HG03565 (cell line): ENCODE measurements around the gene GFOD1.

Experiments
- ATAC-seq: cut with Tn5 transposase; IDR thresholded peaks from one replicate; pipeline ENCODE4 v1.9.1; 2021; ENCODE audit warnings: mild to moderate bottlenecking, moderate library complexity; ENCODE audit not compliant: unreplicated experiment

The GFOD1 gene, protein sequence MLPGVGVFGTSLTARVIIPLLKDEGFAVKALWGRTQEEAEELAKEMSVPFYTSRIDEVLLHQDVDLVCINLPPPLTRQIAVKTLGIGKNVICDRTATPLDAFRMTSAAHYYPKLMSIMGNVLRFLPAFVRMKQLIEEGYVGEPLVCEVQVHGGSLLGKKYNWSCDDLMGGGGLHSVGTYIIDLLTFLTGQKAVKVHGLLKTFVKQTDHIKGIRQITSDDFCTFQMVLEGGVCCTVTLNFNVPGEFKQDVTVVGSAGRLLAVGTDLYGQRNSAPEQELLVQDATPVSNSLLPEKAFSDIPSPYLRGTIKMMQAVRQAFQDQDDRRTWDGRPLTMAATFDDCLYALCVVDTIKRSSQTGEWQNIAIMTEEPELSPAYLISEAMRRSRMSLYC

DNA sequence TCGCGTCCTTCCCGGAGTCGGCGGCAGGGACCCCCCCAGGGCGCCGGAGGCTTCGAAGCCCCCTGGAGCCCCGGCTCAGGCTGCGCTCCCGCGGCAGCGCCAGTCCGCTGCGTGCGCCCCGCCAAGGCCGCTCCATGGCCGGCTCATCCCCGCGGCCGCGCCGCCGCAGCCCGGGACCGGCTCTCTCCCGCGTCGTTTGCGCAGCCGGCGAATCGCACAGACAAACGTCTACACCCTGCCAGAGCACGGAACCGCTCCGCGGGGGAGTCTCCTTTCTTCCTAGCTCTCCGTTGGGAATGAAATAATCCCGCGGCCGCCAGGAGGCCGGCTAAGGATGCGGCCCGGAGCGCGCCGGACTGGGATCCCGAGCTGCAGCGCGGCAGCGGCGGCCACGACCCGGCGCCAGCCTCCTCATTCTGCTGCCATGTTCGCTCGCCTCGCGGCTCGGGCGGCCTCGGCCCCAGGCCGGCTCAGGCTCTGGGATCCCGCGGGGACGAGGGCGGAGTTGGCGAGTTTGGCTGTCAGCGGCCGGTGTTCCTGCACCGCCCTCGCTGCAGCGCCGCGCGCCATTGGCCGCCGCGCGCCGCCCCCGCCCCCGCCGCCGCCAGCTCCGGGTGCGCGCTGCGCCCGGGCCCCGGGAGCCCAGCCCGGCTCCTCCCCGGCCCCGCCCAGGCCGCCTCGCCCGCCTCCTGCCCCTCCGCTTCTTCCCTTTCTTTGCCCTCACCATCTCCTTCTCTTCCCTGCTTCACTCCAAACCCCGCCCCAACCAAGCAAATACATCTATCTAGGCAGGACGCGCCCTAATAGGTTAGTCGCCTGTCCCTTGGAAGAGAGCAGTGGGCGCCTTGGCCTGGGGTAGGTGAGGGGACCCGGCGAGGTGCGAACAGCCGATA is at the start of gene GFOD1:
Gene GFOD1, minus strand, starts transcription at position 479 of the 893 bp plus-strand sequence. CDS start 710 bp downstream, outside the sequence.
- ATAC-seq = peak; percentile 67

DNA sequence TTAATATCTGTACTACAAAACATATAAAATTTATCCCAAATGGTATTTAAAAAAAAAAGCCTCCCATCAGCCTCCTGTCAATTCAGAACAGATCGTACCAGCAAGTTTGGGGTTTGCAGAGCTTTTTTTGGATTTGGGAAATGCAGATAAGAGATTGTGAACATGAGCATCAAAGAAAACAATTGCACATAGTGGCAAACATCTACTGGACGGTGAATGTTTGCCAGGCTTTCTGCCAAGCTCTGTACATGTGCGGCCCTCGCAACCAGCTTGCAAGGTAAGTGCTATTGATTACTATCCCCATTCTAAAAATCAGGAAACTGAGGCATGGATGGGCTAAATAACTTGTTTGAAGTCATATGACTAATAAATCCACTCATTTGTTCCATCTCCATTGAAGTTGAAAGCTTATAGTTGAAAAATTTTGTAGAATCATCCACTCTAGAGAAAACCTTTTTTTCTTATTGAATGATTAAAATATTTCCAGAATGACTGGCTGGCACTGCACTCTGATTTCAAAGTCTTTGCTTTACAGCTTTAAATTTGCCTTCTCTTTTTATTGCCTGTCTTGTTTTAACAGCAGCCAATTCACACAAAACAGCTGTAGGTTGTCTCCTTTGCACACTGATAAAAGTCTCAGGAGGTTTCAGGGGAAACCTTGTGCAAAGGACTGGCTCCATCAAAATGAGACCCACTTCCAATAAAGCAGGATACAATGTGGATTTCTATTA is 49.6 kb upstream of the GFOD1 start:
- no peak for ATAC-seq

DNA sequence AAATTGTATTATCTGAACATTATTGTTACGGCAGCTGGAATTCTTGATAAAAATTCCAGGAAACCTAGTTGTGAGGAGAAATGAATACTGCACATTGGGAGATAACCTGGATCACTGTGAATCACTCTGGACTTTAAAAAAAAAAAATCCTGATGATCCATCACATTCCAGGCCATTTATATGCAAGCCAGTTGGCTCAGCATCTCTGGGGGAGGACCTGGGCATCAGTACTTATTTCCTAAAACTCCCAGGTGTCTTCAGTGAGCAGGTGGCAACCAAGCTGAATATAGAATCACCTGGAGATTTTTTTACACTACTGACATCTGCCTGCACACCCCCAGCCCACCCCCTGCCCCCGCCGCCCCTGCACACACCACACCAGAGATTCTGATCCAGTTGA is 47.9 kb upstream of the GFOD1 start:
- no peak for ATAC-seq

DNA sequence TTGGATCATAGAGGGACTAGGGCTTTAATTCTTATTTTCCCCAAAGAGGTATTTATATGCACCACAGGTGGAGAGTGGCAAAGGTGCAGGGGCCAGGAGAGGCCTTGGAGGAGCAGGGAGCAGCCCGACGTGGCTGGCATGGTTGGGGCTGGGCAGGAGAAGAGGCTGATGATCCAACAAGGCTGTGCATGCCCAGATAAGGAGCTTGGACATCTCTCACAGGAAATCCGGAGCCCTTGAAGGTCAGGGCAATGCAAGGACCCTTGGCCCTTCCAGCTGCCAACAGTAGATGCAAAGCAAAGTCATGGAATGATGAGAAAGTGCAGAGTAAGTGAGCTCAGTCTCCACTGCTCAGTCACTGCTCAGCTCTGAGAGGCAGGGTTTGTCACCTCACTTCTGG is 47.1 kb upstream of the GFOD1 start:
- no peak for ATAC-seq

DNA sequence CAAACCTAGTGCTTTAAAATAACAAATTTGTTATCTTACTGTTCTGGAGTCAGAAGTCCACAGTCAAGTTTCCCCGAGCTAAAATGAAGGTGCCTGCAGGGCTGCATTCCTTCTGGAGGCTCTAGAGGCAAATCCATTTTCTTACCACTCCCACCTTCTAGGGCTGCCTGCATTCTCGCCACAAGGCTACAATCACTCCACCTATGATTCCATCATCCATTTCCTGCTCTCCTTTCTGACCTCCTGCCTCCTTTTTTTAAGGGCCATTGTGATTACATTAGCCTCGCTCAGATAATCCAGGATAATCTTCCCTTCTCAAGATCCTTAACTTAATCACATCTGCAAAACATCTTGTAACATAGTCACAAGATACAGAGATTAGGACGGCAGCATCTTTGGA is 44.6 kb upstream of the GFOD1 start:
- ATAC-seq = no peak

DNA sequence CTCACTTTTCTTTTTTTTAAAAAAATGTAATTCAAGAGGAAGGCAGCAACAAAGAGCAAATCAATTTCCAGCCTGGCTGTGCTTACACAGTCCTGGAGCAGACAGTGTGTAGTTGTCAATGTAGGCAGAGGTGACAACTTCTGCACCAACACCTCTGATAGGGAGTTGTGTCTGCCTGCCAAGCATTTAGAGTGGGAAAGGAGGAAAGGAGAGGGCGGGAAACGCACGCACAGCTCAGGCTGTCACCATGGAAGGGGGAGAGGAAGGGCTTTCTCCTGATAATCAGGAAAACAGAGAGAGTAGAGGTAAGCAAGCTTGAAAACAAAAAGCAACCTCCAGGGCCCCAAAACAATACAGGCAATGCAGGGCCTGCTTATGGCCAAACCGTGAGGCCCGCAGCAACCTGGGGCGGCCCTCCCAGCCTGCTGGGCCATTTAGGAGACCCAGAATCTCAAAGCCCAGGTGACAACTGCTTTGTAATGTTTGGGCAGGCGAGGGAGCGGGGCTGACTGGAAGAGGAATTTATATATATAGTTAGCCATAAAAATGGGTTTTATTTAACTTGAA is 41.5 kb upstream of the GFOD1 start:
- no peak for ATAC-seq

DNA sequence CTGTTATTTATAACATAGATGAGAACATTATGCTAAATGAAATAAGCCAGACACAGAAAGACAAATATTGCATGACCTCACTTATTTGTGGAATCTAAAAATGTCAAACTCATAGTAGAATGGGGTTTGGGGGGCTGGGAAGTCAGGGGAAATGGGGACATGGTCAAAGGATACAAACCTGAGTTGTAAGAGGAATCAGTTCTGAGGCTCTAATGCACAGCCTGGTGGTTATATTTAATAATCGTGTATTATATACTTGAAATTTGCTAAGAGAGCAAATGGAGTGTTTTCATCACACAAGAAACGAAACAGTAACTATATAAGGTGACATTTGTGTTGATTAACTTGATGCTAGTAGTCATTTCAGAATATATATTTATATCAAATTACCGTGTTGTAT is 40.8 kb upstream of the GFOD1 start:
- ATAC-seq = no peak

DNA sequence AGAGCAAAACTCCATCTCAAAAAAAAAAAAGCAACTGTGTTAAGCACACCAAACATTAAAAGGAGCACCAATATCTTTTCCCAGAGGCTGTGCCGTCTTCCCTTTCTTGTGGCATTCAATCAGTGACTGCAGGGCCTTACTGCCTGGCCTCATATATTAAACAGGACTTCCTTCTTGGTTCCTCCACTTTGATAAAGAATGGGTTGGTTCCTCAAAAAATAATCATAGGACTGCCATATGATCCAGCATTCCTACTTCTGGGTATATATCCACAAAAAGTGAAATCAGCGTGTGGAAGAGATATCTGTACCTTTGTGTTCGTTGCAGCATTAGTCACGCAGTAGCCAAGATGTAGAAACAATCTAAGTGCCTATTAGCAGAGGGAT is 40.3 kb upstream of the GFOD1 start:
- ATAC-seq = no peak

DNA sequence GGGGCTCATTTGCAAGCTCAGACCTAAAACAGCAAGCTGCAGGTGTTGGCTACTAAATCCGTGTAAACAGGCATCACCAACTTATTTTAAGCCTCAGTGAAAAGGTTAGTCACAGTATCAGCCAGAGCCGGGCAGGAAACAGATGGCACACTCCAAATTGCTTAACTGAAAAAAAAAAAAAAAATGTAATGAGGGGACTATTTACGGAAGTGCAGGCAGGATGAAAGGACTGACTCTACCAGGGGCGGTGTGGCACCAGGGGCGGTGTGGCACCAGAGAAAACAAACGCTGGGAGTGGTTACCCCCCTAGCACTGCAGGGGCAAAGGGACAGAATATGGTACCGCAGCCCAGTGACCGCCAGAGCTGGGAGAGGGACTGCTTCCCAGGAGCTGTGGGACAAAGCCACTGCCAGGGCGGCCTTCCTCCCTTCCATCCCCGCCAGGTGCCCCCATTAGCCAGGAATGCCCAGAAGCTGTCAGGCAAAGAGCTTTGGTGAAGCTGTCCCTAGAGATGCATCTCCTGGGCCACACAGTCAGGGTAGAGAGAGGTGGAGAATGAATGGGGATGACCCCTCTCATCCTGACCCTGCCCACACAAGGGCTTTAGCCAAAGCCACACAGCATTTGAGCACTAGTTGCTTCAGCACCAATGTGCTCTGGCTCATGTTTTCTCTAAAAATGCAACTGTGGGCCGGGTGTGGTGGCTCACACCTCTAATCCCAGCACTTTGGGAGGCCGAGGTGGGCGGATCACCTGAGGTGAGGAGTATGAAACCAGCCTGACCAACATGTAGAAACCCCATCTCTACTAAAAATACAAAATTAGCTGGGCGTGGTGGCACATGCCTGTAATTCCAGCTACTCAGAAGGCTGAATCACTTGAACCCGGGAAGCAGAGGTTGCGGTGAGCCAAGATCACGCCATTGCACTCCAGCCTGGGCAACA is 39.6 kb upstream of the GFOD1 start:
- ATAC-seq = no peak

DNA sequence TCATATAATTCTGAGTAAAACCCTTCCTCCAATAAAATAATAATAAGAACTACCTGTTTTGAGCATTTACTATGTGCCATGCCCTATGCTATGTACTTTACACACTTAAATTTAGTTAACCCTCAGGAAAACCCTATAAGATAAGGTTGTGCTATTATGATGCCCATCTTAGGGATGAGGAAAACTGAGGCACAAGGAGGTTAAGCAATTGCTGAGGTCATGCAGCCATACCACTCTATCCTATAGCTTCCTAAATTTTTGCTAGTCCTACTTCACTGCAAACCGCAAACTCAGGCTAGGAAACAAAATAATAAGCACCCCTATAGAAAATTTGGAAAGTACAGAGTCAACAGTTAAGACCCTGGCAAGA is 38.9 kb upstream of the GFOD1 start:
- no peak for ATAC-seq

DNA sequence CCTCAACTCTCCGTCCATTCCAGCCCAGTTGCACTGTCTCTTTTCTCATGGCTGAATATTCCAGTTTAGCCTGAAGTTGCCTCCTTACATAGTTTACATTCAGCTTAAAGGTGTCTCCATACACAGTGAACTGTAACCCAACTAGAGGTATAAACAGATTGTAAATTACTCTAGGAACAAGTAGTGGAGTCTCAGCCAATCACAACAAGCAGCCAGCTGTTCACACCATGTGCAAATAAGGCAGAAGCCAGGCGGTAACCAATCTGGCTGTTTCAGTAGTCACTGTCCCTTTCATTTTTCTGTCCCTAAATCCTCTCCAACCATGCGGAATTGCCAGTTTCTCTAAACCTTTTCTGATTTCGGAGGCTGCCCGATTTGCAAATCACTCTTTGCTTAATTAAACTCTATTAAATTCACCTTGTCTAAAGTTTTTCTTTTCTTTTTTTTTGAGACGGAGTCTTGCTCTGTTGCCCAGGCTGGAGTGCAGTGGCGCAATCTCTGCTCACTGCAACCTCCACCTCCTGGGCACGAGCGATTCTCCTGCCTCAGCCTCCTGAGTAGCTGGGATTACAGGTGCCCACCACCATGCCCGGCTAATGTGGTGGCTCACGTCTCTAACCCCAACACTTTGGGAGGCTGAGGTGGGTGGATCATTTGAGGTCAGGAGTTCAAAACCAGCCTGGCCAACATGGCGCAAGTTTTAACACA is 37.6 kb upstream of the GFOD1 start:
- ATAC-seq = no peak

DNA sequence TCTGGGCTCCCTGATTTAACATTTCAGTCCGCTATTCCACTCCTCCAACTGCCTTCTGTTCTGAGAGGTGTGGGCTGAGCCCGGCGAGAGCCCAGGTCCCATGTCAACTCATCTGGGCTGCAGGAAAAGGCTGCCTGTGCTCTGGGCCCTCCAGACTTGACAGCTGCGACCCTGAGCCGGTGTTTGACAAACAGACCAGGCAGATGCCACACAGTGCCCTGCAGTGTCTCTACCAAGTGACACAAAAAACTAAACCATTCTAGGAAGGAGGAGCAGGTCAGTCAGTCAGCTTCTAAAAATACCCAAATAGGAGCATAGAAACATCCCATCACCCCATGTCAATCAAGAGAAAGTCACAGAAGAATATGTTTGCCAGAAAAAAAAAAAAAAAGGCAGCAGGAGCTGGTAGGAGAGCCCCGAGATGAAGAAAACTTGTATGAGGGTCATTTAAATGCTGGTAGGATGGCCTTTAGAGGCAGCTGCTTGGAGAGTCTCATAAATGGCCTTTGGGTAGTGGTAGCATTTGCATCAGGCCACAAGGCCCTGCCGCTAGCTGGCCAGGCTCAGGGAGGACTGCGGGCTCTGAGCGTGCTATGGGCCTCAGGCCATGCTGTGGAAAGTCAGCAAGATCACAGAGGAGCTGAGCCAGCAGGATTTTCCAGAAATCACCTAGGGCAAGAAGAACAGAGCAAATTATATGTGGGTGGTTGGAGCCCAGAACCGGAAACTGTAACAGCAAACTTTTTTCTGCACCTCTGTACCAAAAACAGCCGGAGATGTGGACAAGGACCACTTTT is 36.6 kb upstream of the GFOD1 start:
- no peak for ATAC-seq

DNA sequence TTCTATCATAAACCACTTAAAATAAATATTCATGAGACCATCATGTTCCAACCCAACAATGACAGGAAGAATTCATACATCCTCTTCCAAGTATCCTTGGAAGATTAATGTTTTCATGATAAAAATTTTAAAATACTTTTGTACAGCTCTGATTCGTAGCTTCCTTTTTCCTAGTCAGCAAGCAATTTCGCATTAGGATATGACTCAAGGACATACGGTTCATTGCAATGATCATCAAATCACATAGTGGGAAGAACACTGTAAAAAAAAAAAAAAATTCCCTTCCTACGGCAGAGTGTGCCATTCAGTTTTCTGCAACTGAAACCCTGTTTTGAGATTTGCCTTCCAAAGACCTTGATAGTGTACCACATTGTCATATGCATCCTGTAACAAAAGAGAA is 35.3 kb upstream of the GFOD1 start:
- ATAC-seq = no peak

DNA sequence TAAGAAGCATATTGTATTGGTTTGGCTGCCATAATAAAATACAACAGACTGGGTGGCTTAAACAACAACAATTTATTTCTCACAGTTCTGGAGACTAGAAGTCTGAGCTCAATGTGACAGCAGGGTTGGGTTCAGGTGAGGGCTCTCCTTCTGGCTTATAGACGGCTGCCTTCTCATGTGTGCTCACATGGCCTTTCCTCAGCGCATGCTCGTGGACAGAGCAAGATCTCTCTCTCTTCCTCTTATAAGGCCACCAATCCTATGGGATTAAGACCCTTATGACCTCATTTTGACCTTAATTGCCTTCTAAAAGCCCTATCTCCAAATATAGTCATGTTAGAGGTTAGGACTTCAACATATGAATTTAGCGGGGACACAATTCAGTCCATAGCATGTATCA is 32.4 kb upstream of the GFOD1 start:
- ATAC-seq = no peak

DNA sequence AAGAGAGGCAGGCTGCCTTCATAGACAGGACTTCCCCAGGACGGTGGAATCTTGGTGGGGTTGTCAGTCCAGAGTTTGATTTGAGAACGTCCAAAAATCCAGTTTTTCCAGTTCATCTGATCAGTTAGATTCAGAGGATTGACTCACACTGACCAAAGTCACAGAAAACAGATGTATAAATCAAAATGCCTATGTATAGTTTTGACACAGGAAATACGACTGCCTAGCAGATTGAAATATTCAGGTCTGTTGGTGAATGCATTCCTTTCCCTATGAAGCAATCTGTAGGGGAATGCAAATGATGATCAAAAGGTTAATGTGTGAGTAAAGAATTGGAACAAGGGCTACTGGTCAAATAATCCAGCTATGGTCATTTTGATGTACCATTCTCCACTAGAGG is 29.7 kb upstream of the GFOD1 start:
- ATAC-seq = no peak

DNA sequence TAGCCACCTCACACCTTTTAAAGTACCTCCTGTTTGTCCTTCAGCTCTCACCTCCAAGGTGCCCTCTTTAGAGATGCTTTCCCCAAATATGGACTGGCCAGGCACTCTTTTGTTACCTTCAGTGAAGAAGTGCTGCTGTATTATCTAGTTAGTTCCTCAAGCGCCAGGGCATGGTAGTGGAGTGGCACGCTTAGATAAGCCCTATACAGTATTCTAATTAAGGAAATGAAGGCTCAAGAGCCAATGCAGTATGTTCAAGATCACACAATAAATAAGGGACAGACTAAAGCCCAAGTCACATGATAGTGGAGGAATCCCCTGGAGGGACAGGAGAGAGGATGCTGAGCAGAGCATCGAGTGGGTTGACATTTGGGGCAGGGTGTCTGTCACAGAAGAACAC is 28.5 kb upstream of the GFOD1 start:
- no peak for ATAC-seq

DNA sequence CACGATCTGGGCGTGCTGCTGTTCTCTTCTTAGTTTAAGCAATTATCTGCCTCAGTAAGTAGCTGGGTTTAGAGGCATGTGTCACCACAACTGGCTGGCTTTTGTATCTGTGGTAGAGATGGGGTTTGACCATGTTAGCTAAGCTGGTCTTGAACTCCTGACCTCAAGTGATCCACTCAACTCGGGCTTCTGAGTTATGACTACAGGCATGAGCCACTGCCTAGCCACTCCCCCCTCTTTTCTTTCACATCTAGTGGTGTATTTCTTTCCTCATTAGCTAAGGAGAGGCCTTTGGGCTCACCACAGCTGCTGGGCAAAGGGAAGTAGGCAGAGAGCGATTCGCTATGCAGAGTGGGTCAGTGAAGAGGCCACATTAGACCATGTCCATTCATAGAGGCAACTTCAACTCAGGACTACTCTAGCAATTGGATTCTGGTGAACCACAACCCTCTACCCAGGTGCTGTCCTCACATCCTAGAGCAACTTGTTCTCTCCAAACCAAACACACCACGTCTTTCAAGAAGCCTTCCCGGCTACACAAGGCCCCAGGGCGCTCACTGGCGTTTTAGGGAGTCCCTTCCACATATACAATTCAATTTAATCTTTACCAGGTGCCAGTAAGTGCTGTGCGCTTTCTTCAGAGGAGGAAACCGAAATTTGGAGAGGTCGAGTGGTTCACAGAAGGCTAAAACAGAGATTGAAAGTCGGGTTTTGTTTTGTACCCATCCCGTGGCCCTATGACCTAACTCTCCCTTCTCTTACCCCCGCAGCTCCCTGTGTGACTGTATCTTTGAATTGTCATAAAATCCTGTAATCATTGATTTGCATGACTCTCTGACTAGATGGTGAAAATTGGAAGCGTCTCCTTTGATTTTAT is 26.5 kb upstream of the GFOD1 start:
- ATAC-seq = no peak

DNA sequence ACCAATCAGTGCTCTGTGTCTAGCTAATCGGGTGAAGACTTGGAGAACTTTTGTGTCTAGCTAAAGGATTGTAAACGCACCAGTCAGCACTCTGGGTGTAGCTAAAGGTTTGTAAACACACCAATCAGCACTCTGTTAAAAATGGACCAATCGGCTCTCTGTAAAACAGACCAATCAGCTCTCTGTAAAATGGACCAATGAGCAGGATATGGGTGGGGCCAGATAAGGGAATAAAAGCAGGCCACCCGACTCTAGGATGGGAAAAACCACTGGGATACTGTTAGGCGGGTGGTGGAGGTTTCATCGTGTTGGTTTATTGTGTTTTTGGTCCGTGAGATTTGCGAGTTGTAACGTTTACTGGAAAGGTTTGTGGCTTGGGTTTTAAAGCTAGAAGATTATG is 25.5 kb upstream of the GFOD1 start:
- no peak for ATAC-seq
